ENCODE data around the gene SMOC2. TPM values are rescaled to one million over a fixed set of nuclear protein-coding genes. Genes with fewer than 3 reads are reported as not detected.

Gene SMOC2
- total RNA-seq, 1 experiment from 2014 or later = 2.1 TPM

- no peak overlapping the region for H2BK5ac ChIP-seq (ENCODE audit: insufficient read length, low read length)
- no peak overlapping the region for H2BK15ac ChIP-seq (ENCODE audit: low read depth, low read length)
- H3K56ac ChIP-seq (ENCODE audit: insufficient read length, low read depth, low read length) = no peak overlapping the region
- DNase-seq = peak; percentile 38
- peaks cover 16 to 22% of the 10 kb centered on the region in 2 experiments for H3K4me1 Mint-ChIP-seq
- no peaks in the 10 kb centered on the region for H3K27me3 Mint-ChIP-seq (ENCODE audit: low read depth)
- H2AFZ ChIP-seq (ENCODE audit: low read length) = no peak overlapping the region
- no peaks in the 10 kb centered on the region for H3K9me3 Mint-ChIP-seq
- TF ChIP-seq CTCF (conservative IDR thresholded peaks at IDR 0.05) = no peak
- no peak overlapping the region for H3K4me2 ChIP-seq (ENCODE audit: insufficient read depth, insufficient read length, low read length)
- no peak overlapping the region for H3K9ac ChIP-seq (ENCODE audit: extremely low read depth, insufficient read length, low read length)
- no peak overlapping the region for H4K91ac ChIP-seq (ENCODE audit: insufficient read length, low read depth, low read length)
- no peak overlapping the region; the same call in 1 of the 2 replicates for H3K14ac ChIP-seq (ENCODE audit: insufficient read depth, low read length)
- no peaks in the 10 kb centered on the region; a peak in 1 of 7 replicates for H3K36me3 Mint-ChIP-seq (ENCODE audit: insufficient read depth in 1 of 3, low read depth in 3 of 3)
- H3K79me2 ChIP-seq (ENCODE audit: insufficient read depth, low read length) = no peaks in the 10 kb centered on the region
- peak overlapping the region in 1 of 3 experiments; percentile 32; a peak in 2 of 7 replicates for H3K27ac Mint-ChIP-seq
- no peak overlapping the region for H4K8ac ChIP-seq (replicated peaks; ENCODE audit: insufficient read length, low read depth, low read length)
- no peaks in the 10 kb centered on the region for H3K4me1 ChIP-seq (ENCODE audit: insufficient read depth, low read length)
- no peaks in the 10 kb centered on the region for H3K9me3 ChIP-seq (ENCODE audit: control insufficient read depth, low read depth, low read length)
- H3K23ac ChIP-seq (ENCODE audit: insufficient read length, low read depth, low read length) = no peak overlapping the region
- H3K27me3 ChIP-seq (ENCODE audit: insufficient read depth, low read length) = no peaks in the 10 kb centered on the region
- H3K4me3 Mint-ChIP-seq = no peak overlapping the region
- H3K79me1 ChIP-seq (ENCODE audit: insufficient read depth, low read depth, low read length, poor library complexity, severe bottlenecking) = no peaks in the 10 kb centered on the region
- H4K20me1 ChIP-seq (ENCODE audit: control insufficient read depth, insufficient read depth, insufficient read length) = no peaks in the 10 kb centered on the region
- no peak overlapping the region for H2BK20ac ChIP-seq (ENCODE audit: low read depth, low read length, poor library complexity, severe bottlenecking)
- H3K18ac ChIP-seq (ENCODE audit: insufficient read length, low read depth, low read length) = no peak overlapping the region
- H2BK12ac ChIP-seq (ENCODE audit: insufficient read length, low read depth, low read length) = no peak overlapping the region
- no peak overlapping the region for H3K27ac ChIP-seq (ENCODE audit: insufficient read length, low read depth, low read length)
- WGBS (ENCODE audit: extremely low coverage, insufficient read length, low lambda C conversion rate) = no CpG with 5 or more reads among the region's 24 CpGs
- H2AK5ac ChIP-seq (ENCODE audit: insufficient read length, low read length) = no peak overlapping the region
- no peak overlapping the region for H2BK120ac ChIP-seq (ENCODE audit: low read depth, low read length, poor library complexity, severe bottlenecking)
- H3K23me2 ChIP-seq (ENCODE audit: insufficient read length, low read depth, low read length, poor library complexity, severe bottlenecking) = no peaks in the 10 kb centered on the region
- H3K4ac ChIP-seq (ENCODE audit: low read depth, low read length) = no peak overlapping the region
- H4K5ac ChIP-seq (ENCODE audit: insufficient read length, low read depth, low read length) = no peak overlapping the region
- H3T11ph ChIP-seq (ENCODE audit: low read length) = no peak overlapping the region
These were observed 55.4 kb downstream of the SMOC2 start for GRCh38 chr6:168496139-168496996.
